PC-3 (cell line): ENCODE data around the gene DGKB. TPM values are rescaled to one million over a fixed set of nuclear protein-coding genes. Genes with fewer than 3 reads are reported as not detected.

Experiments used
- ATAC-seq: fragments of 200-7000 bp; cut with Tn5 transposase; 2 replicates; pipeline ENCODE4 v1.9.1; 2020; ENCODE audit warnings: mild to moderate bottlenecking, moderate library complexity
- BruUV-seq: library from RNA; stranded (reverse); fragments of 400-500 nt; replicated peaks from 2 replicates; lab custom pipeline; 2021; lab: Mats Ljungman, UMichigan
- CTCF ChIA-PET: fragments of 300-600 bp; sonication (Branson Sonifier 250); formaldehyde crosslinking; loops from one replicate; lab custom pipeline; 2022; ENCODE audit warnings: antibody characterized with exemption; lab: Charles Lee
- POLR2A ChIA-PET: fragments of 300-600 bp; sonication (Branson Sonifier 250); formaldehyde crosslinking; loops from one replicate; lab custom pipeline; 2022; ENCODE audit warnings: antibody characterized with exemption; ENCODE audit not compliant: unreplicated experiment; lab: Charles Lee
- DNase-seq: peaks from one replicate; pipeline ENCODE4 v3.0.0-alpha.2; 2015
- H2AFZ ChIP-seq: fragments of 300-600 bp; sonication (generic); 2 replicates; pipeline ENCODE4 v1.6.0; 2016; ENCODE audit warnings: antibody characterized with exemption, low read length
- H3F3A ChIP-seq: fragments of 300-600 bp; sonication (generic); one replicate; pipeline ENCODE4 v1.6.0; 2017; ENCODE audit warnings: antibody characterized with exemption, low read length, control low read depth, mild to moderate bottlenecking; ENCODE audit not compliant: unreplicated experiment
- H3K27ac ChIP-seq: fragments of 300-600 bp; sonication (generic); 2 replicates; pipeline ENCODE4 v1.5.1; 2016; ENCODE audit warnings: mild to moderate bottlenecking, low read length
- H3K27me3 ChIP-seq: fragments of 300-600 bp; sonication (generic); 2 replicates; pipeline ENCODE4 v1.6.1; 2016; ENCODE audit warnings: low read length, mixed read lengths
- H3K36me3 ChIP-seq: fragments of 300-600 bp; sonication (generic); 2 replicates; pipeline ENCODE4 v1.6.1; 2016; ENCODE audit warnings: low read depth, mixed run types, low read length, mixed read lengths
- H3K4me1 ChIP-seq: fragments of 300-600 bp; sonication (generic); 2 replicates; pipeline ENCODE4 v1.5.1; 2016; ENCODE audit warnings: low read length; ENCODE audit not compliant: insufficient read depth
- H3K4me2 ChIP-seq: fragments of 300-600 bp; sonication (generic); 2 replicates; pipeline ENCODE4 v1.6.0; 2016; ENCODE audit warnings: low read length
- H3K4me3 ChIP-seq: fragments of 300-600 bp; sonication (generic); 2 replicates; pipeline ENCODE4 v1.5.1; 2016; ENCODE audit warnings: mild to moderate bottlenecking, low read length, mixed read lengths
- H3K79me2 ChIP-seq: fragments of 300-600 bp; sonication (generic); 2 replicates; pipeline ENCODE4 v1.6.1; 2017; ENCODE audit warnings: low read length, mixed read lengths
- H3K9ac ChIP-seq: fragments of 300-600 bp; sonication (generic); 2 replicates; pipeline ENCODE4 v1.6.0; 2016; ENCODE audit warnings: mild to moderate bottlenecking, low read length
- H3K9me2 ChIP-seq: fragments of 300-600 bp; sonication (generic); replicated peaks from 2 replicates; pipeline ENCODE4 v1.6.1; 2016; ENCODE audit warnings: mixed run types, low read length, mixed read lengths
- H3K9me3 ChIP-seq: fragments of 300-600 bp; sonication (generic); 2 replicates; pipeline ENCODE4 v1.6.1; 2016; ENCODE audit warnings: low read length, mixed read lengths
- H4K20me1 ChIP-seq: fragments of 300-600 bp; sonication (generic); 2 replicates; pipeline ENCODE4 v1.6.1; 2016; ENCODE audit warnings: low read length, mixed read lengths
- CTCF ChIP-seq: fragments of 300-600 bp; sonication (generic); conservative IDR thresholded peaks from 2 replicates; pipeline ENCODE4 v1.5.1; 2017; ENCODE audit warnings: antibody characterized with exemption, low read depth, mild to moderate bottlenecking, low read length
- EZH2 ChIP-seq: fragments of 300-600 bp; sonication (generic); IDR thresholded peaks from one replicate; pipeline ENCODE4 v1.6.1; 2017; ENCODE audit warnings: antibody characterized with exemption, mild to moderate bottlenecking, low read length; ENCODE audit not compliant: unreplicated experiment
- EZH2phosphoT487 ChIP-seq: fragments of 300-600 bp; sonication (generic); IDR thresholded peaks from 2 replicates; pipeline ENCODE4 v1.6.1; 2018; ENCODE audit warnings: mild to moderate bottlenecking, antibody characterized with exemption, low read length, borderline replicate concordance
- intact Hi-C: fragments of 100-400 bp; cut with micrococcal nuclease; formaldehyde crosslinking; loops from 2 replicates; pipeline ENCODE4 v1.9.0; 2023
- total RNA-seq: library from RNA; depleted of rRNA; stranded (reverse); fragments of >200 nt; gene quantifications from 2 replicates; pipeline ENCODE4 v1.2.3, GENCODE V29; 2014

Gene DGKB
- total RNA-seq, 1 experiment from 2014 or later: 0.15 TPM

DNA sequence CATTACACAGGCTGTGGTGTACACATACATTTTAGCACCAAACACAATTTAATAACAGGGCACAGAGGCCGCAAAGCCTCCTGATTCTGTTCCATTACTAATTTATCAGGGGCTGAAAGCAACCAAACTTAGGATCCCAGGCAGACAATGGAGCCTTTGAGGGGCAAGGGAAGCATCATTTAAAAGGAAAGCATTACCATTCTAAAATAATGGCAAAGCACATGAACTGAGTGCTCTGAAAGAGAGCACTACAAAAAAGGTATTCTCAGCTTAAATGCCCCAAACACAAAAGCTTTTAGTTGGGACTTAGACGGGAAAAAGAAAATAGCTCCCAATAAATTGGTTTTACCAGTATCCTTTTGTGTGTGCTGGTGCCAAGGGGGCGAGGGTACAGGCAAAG, 631.1 kb downstream of the DGKB start:
- H3K79me2 ChIP-seq: no peaks in the 10 kb centered on the region
- no peaks in the 10 kb centered on the region for H3K9me3 ChIP-seq
- ChIA-PET POLR2A (no interaction called here), CTCF (no interaction called here)
- no peak overlapping the region for H3K4me2 ChIP-seq
- no peak overlapping the region for H2AFZ ChIP-seq
- no peaks in the 10 kb centered on the region for H3K27me3 ChIP-seq
- H3K27ac ChIP-seq: no peak overlapping the region
- H3K4me1 ChIP-seq: no peaks in the 10 kb centered on the region
- no peak overlapping the region for H3K4me3 ChIP-seq
- no peaks in the 10 kb centered on the region for H3K9me2 ChIP-seq
- DNase-seq: no peak
- no peaks in the 10 kb centered on the region for H4K20me1 ChIP-seq
- BruUV-seq: no TSS peak
- H3K36me3 ChIP-seq: no peaks in the 10 kb centered on the region
- no peak overlapping the region for H3K9ac ChIP-seq
- no peaks in the 10 kb centered on the region for H3F3A ChIP-seq
- no peak for ATAC-seq
- no peak for TF ChIP-seq EZH2
- no peak for TF ChIP-seq EZH2phosphoT487
- TF ChIP-seq CTCF: no peak
- intact Hi-C loops: no loop called here

GRCh38 chr7:14270099-14270498, 632.5 kb downstream of the DGKB start:
- ATAC-seq: no peak
- CTCF ChIA-PET: no interaction called here
- no peak for DNase-seq

GRCh38 chr7:14260011-14260410, 642.5 kb downstream of the DGKB start:
- DNase-seq (no peak), ATAC-seq (no peak)
- BruUV-seq: no TSS peak
- intact Hi-C loops: no loop called here
- TF ChIP-seq EZH2phosphoT487 (no peak), CTCF (no peak), EZH2 (no peak)
- Histone ChIP-seq H3K4me1 (no peaks in the 10 kb centered on the region), H4K20me1 (no peaks in the 10 kb centered on the region), H3K27ac (no peak overlapping the region), H3K79me2 (no peaks in the 10 kb centered on the region), H3K9me2 (no peaks in the 10 kb centered on the region), H3F3A (no peaks in the 10 kb centered on the region), H3K9me3 (no peaks in the 10 kb centered on the region), H2AFZ (no peak overlapping the region), H3K9ac (no peak overlapping the region), H3K4me3 (no peak overlapping the region), H3K36me3 (no peaks in the 10 kb centered on the region), H3K4me2 (no peak overlapping the region), H3K27me3 (no peaks in the 10 kb centered on the region)
- POLR2A ChIA-PET: no interaction called here
- CTCF ChIA-PET: no interaction called here

More at GRCh38 chr7:14270099-14270498, 632.5 kb downstream of the DGKB start:
- H4K20me1 ChIP-seq: no peaks in the 10 kb centered on the region
- H3K27ac ChIP-seq: no peak overlapping the region
- H2AFZ ChIP-seq: no peak overlapping the region
- H3K27me3 ChIP-seq: no peaks in the 10 kb centered on the region
- POLR2A ChIA-PET: no interaction called here
- H3K4me3 ChIP-seq: no peak overlapping the region
- no peak for TF ChIP-seq EZH2
- no TSS peak for BruUV-seq
- intact Hi-C loops: no loop called here
- H3K36me3 ChIP-seq: no peaks in the 10 kb centered on the region
- H3K9ac ChIP-seq: no peak overlapping the region
- no peaks in the 10 kb centered on the region for H3K79me2 ChIP-seq
- no peak overlapping the region for H3K4me2 ChIP-seq
- H3K9me3 ChIP-seq: no peaks in the 10 kb centered on the region
- no peaks in the 10 kb centered on the region for H3F3A ChIP-seq
- no peaks in the 10 kb centered on the region for H3K4me1 ChIP-seq
- no peaks in the 10 kb centered on the region for H3K9me2 ChIP-seq
